ENCODE results near the gene DSG2. TPM values are rescaled to one million over a fixed set of nuclear protein-coding genes. Genes with fewer than 3 reads are reported as not detected.

DSG2 gene
- total RNA-seq, 1 experiment from 2014 or later, result 12.1 TPM

- Histone ChIP-seq H3K27me3 (ENCODE audit: control insufficient read depth, insufficient read depth, low read length) (no peaks in the 10 kb centered on the region), H3K27ac (ENCODE audit: low read length) (no peak overlapping the region), H3K4me3 (ENCODE audit: low read depth in 2 of 2, low read length in 2 of 2) (no peak overlapping the region), H3K4me1 (ENCODE audit: control insufficient read depth, insufficient read depth, low read length) (no peaks in the 10 kb centered on the region; the same call in 1 of the 2 replicates), H3K9me3 (ENCODE audit: control insufficient read depth, insufficient read depth, low read depth, low read length) (no peaks in the 10 kb centered on the region), H3K36me3 (ENCODE audit: control insufficient read depth, insufficient read depth, low read length) (no peaks in the 10 kb centered on the region)
- BruUV-seq (replicated peaks), result no TSS peak
- no peak for DNase-seq (ENCODE audit: low read depth, low spot score)
- no peak for ATAC-seq
- CTCF ChIA-PET, result interaction anchor here (0.7 kb wide), 1 partner anchor 230 kb away, joined by 3 read pairs; no protein-coding TSS in a partner anchor
- TF ChIP-seq CTCF (IDR thresholded peaks at IDR 0.05), result no peak
- TF ChIP-seq, protein P1, sequence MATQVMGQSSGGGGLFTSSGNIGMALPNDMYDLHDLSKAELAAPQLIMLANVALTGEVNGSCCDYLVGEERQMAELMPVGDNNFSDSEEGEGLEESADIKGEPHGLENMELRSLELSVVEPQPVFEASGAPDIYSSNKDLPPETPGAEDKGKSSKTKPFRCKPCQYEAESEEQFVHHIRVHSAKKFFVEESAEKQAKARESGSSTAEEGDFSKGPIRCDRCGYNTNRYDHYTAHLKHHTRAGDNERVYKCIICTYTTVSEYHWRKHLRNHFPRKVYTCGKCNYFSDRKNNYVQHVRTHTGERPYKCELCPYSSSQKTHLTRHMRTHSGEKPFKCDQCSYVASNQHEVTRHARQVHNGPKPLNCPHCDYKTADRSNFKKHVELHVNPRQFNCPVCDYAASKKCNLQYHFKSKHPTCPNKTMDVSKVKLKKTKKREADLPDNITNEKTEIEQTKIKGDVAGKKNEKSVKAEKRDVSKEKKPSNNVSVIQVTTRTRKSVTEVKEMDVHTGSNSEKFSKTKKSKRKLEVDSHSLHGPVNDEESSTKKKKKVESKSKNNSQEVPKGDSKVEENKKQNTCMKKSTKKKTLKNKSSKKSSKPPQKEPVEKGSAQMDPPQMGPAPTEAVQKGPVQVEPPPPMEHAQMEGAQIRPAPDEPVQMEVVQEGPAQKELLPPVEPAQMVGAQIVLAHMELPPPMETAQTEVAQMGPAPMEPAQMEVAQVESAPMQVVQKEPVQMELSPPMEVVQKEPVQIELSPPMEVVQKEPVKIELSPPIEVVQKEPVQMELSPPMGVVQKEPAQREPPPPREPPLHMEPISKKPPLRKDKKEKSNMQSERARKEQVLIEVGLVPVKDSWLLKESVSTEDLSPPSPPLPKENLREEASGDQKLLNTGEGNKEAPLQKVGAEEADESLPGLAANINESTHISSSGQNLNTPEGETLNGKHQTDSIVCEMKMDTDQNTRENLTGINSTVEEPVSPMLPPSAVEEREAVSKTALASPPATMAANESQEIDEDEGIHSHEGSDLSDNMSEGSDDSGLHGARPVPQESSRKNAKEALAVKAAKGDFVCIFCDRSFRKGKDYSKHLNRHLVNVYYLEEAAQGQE (IDR thresholded peaks at IDR 0.05; ENCODE audit: insufficient read depth in 1 of 2, low read depth in 2 of 2, low read length in 1 of 2), result no peak
- TF ChIP-seq POLR2AphosphoS5 (IDR thresholded peaks at IDR 0.05; ENCODE audit: low read depth, low read length), result no peak
- no peak for TF ChIP-seq TCF7L2 (IDR thresholded peaks at IDR 0.05; ENCODE audit: low read depth, low read length)
- in situ Hi-C loops (cut with HindIII; ENCODE audit: low pct_unique_long_range_greater_than_20kb, low sequenced_read_pairs) (no loop called here), intact Hi-C loops (cut with micrococcal nuclease; ENCODE audit: unreplicated experiment) (no loop called here)
- POLR2A ChIA-PET, result no interaction called here
Observed at GRCh38 chr18:31558567-31558966, 60.6 kb downstream of the DSG2 start.

DNA sequence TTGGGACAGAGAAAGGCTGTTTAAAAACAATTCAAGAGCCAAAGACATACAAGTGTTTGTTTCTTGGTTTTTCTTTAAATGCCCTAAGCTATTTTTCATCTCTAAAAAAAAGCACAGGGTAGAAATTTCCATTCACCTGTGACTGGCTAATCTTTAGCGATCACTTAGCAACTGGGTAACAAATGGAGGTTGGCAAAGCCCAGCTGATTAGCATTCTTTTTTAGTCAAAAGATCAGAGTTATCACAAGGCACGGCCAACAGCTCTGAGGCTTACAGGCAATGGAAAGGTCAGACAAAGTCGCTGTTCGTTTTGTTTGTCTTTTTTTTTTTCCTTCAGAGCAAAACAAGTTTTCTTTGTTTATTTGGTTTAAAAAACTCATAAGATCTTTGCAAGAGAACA lies 64.7 kb downstream of the DSG2 start:
- Histone ChIP-seq H3K27ac (ENCODE audit: low read length) (no peak overlapping the region), H3K4me1 (ENCODE audit: control insufficient read depth, insufficient read depth, low read length) (no peaks in the 10 kb centered on the region), H3K27me3 (ENCODE audit: control insufficient read depth, insufficient read depth, low read length) (no peaks in the 10 kb centered on the region), H3K36me3 (ENCODE audit: control insufficient read depth, insufficient read depth, low read length) (no peaks in the 10 kb centered on the region), H3K9me3 (ENCODE audit: control insufficient read depth, insufficient read depth, low read depth, low read length) (no peaks in the 10 kb centered on the region), H3K4me3 (ENCODE audit: low read depth in 2 of 2, low read length in 2 of 2) (no peak overlapping the region)
- CTCF ChIA-PET, result interaction anchor here (0.6 kb wide), 1 partner anchor 13 kb away, joined by 3 read pairs; no protein-coding TSS in a partner anchor
- BruUV-seq (replicated peaks), result no TSS peak
- POLR2A ChIA-PET, result no interaction called here
- intact Hi-C loops (cut with micrococcal nuclease; ENCODE audit: unreplicated experiment) (no loop called here), in situ Hi-C loops (cut with HindIII; ENCODE audit: low pct_unique_long_range_greater_than_20kb, low sequenced_read_pairs) (no loop called here)
- no peak for DNase-seq (ENCODE audit: low read depth, low spot score)
- ATAC-seq, result no peak
- TF ChIP-seq CTCF (IDR thresholded peaks at IDR 0.05) (no peak), TCF7L2 (IDR thresholded peaks at IDR 0.05; ENCODE audit: low read depth, low read length) (no peak), POLR2AphosphoS5 (IDR thresholded peaks at IDR 0.05; ENCODE audit: low read depth, low read length) (no peak)

- in situ Hi-C loops (cut with HindIII; ENCODE audit: low pct_unique_long_range_greater_than_20kb, low sequenced_read_pairs) (no loop called here), intact Hi-C loops (cut with micrococcal nuclease; ENCODE audit: unreplicated experiment) (no loop called here)
- ATAC-seq (no peak), DNase-seq (ENCODE audit: low read depth, low spot score) (no peak)
- Histone ChIP-seq H3K9me3 (ENCODE audit: control insufficient read depth, insufficient read depth, low read depth, low read length) (no peaks in the 10 kb centered on the region), H3K27me3 (ENCODE audit: control insufficient read depth, insufficient read depth, low read length) (no peaks in the 10 kb centered on the region), H3K4me1 (ENCODE audit: control insufficient read depth, insufficient read depth, low read length) (no peaks in the 10 kb centered on the region), H3K27ac (ENCODE audit: low read length) (no peak overlapping the region), H3K36me3 (ENCODE audit: control insufficient read depth, insufficient read depth, low read length) (no peaks in the 10 kb centered on the region), H3K4me3 (ENCODE audit: low read depth in 2 of 2, low read length in 2 of 2) (no peak overlapping the region)
- ChIA-PET CTCF (interaction anchor here (0.7 kb wide), 1 partner anchor 21 kb away, joined by 4 read pairs; no protein-coding TSS in a partner anchor), POLR2A (no interaction called here)
- TF ChIP-seq TCF7L2 (IDR thresholded peaks at IDR 0.05; ENCODE audit: low read depth, low read length) (no peak), CTCF (IDR thresholded peaks at IDR 0.05) (peak; percentile 25; the same call in 1 of the 2 replicates)
- BruUV-seq (replicated peaks), result no TSS peak
Observed at GRCh38 chr18:31563778-31564177, 65.8 kb downstream of the DSG2 start.

Measured in Panc1 (cell line).